Tibial nerve (tissue), 4 donors: ENCODE measurements around the gene CAMK2G. TPM values are rescaled to one million over a fixed set of nuclear protein-coding genes. Genes with fewer than 3 reads are reported as not detected.

Experiments used
- DNase-seq, 2 donors: peaks; one replicate each; pipeline ENCODE4 v3.0.0-alpha.2; 2019; ENCODE audit warnings: low spot score in 2 of 2
- H3K27ac ChIP-seq, 4 donors: fragments of 200-600 bp; sonication (generic) in 3 of 4; one replicate each; pipeline ENCODE4 v1.5.1; 2017 to 2019; ENCODE audit warnings: mild to moderate bottlenecking in 1 of 4
- H3K27me3 ChIP-seq, 2 donors: fragments of 200-600 bp; sonication (generic) in 1 of 2; one replicate each; pipeline versions ENCODE4 v1.5.1 to v1.6.0; 2017 to 2019
- H3K36me3 ChIP-seq, 3 donors: fragments of 200-600 bp; sonication (generic); one replicate each; pipeline ENCODE4 v1.5.1; 2018 to 2019
- H3K4me1 ChIP-seq, 4 donors: fragments of 200-600 bp; sonication (generic) in 3 of 4; one replicate each; pipeline ENCODE4 v1.5.1; 2017 to 2019
- H3K4me3 ChIP-seq, 4 donors: fragments of 200-600 bp; sonication (generic) in 3 of 4; one replicate each; pipeline ENCODE4 v1.5.1; 2017 to 2019; ENCODE audit warnings: mild to moderate bottlenecking in 1 of 4, moderate library complexity in 1 of 4
- H3K9me3 ChIP-seq, 4 donors: fragments of 200-600 bp; sonication (generic) in 3 of 4; one replicate each; pipeline ENCODE4 v1.5.1; 2017 to 2019
- EP300 ChIP-seq, 2 donors: sonication (generic); formaldehyde crosslinking; IDR thresholded peaks; one replicate each; pipeline ENCODE4 v1.6.1; 2017; ENCODE audit warnings: antibody characterized with exemption in 2 of 2, mild to moderate bottlenecking in 1 of 2
- POLR2A ChIP-seq, 2 donors: fragments of 450-650 bp; IDR thresholded peaks; one replicate each; pipeline ENCODE4 v1.6.1; 2017; ENCODE audit warnings: antibody characterized with exemption in 2 of 2, mild to moderate bottlenecking in 2 of 2, moderate library complexity in 2 of 2
- WGBS, 2 donors: methylation state at CpG; one replicate each; pipeline ENCODE4 v1.1.5; 2018; 5-methylcytosine and 5-hydroxymethylcytosine counted together
- total RNA-seq, 4 donors: library from RNA; depleted of rRNA; stranded (reverse); fragments of >200 nt; gene quantifications; one replicate each; pipeline ENCODE4 v1.1.0, GENCODE V29; 2016
- TF ChIP-seq, protein P1 (sequence below), 5 experiments: fragments of 200-600 bp in 3 of 5; fragments of 450-650 bp in 2 of 5; sonication (generic) in 3 of 5; IDR thresholded peaks; one replicate each; pipeline ENCODE4 v1.5.1; 2016 to 2019; ENCODE audit warnings: antibody characterized with exemption in 5 of 5, mild to moderate bottlenecking in 3 of 5, moderate library complexity in 2 of 5

Gene CAMK2G
- total RNA-seq, 4 donors from 2014 or later: 26.4 to 43.5 (median 35.1) TPM

DNA sequence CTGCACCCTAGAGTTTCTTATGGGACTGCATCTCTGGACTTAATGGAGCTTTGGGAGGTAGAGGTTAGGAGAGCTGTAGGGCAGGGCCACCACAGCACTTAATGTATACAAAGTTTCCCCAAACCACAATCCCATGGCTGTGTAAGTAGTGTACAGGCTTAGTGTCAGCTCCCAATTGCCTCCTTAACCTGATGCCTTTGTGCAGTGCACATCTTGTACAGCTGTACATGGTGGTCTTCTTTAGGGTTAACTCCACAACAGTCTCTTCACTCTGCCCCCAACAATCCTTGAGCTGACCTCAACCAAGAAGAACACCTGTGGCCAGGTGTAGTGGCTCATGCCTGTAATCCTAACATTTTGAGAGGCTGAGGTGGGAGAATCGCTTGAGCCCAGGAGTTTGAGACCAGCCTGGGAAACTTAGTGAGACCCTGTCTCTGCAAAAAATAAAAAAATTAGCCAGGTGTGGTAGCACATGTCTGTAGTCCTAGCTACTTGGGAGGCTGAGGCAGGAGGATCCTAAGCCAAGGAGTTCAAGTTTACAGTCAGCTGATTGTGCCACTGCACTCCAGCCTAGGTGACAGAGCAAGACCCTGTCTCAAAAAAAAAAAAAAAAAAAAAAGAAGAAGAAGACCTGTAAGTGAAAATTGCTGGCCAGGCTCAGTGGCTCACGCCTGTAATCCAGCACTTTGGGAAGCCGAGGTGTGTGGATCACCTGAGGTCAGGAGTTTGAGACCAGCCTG lies 43.4 kb upstream of the CAMK2G start:
- no peak overlapping the region for H3K4me3 ChIP-seq
- no peaks in the 10 kb centered on the region for H3K27me3 ChIP-seq
- H3K4me1 ChIP-seq: peaks cover 0 to 28% (median 7%) of the 10 kb centered on the region in 4 donors
- no peaks in the 10 kb centered on the region for H3K9me3 ChIP-seq
- TF ChIP-seq, protein P1, sequence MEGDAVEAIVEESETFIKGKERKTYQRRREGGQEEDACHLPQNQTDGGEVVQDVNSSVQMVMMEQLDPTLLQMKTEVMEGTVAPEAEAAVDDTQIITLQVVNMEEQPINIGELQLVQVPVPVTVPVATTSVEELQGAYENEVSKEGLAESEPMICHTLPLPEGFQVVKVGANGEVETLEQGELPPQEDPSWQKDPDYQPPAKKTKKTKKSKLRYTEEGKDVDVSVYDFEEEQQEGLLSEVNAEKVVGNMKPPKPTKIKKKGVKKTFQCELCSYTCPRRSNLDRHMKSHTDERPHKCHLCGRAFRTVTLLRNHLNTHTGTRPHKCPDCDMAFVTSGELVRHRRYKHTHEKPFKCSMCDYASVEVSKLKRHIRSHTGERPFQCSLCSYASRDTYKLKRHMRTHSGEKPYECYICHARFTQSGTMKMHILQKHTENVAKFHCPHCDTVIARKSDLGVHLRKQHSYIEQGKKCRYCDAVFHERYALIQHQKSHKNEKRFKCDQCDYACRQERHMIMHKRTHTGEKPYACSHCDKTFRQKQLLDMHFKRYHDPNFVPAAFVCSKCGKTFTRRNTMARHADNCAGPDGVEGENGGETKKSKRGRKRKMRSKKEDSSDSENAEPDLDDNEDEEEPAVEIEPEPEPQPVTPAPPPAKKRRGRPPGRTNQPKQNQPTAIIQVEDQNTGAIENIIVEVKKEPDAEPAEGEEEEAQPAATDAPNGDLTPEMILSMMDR (IDR thresholded peaks at IDR 0.05): no peak
- TF ChIP-seq POLR2A (IDR thresholded peaks at IDR 0.05): no peak
- TF ChIP-seq EP300 (IDR thresholded peaks at IDR 0.05): no peak
- peak overlapping the region in 3 of 4 donors; percentile 27 to 49 (median 34) for H3K27ac ChIP-seq
- WGBS, 2 donors: 93 to 100% methylated on average over 3 of the region's 3 CpGs
- no peaks in the 10 kb centered on the region for H3K36me3 ChIP-seq
- no peak for DNase-seq

DNA sequence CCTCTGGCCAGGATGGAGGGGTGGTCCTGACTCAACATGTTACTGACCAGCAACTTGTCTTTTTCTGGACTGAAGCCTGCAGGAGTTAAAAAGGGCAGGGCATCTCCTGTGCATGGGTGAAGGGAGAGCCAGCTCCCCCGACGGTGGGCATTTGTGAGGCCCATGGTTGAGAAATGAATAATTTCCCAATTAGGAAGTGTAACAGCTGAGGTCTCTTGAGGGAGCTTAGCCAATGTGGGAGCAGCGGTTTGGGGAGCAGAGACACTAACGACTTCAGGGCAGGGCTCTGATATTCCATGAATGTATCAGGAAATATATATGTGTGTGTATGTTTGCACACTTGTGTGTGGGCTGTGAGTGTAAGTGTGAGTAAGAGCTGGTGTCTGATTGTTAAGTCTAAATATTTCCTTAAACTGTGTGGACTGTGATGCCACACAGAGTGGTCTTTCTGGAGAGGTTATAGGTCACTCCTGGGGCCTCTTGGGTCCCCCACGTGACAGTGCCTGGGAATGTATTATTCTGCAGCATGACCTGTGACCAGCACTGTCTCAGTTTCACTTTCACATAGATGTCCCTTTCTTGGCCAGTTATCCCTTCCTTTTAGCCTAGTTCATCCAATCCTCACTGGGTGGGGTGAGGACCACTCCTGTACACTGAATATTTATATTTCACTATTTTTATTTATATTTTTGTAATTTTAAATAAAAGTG lies 42.6 kb upstream of the CAMK2G start:
- 20 to 37% methylated on average over 5 of the region's 5 CpGs for WGBS, 2 donors
- no peak for TF ChIP-seq EP300 (IDR thresholded peaks at IDR 0.05)
- TF ChIP-seq POLR2A (IDR thresholded peaks at IDR 0.05): no peak
- TF ChIP-seq, protein P1 (IDR thresholded peaks at IDR 0.05): no peak
- Histone ChIP-seq H3K27me3 (peaks cover 0 to 5% of the 10 kb centered on the region in 2 donors), H3K4me1 (peaks cover 0 to 35% (median 8%) of the 10 kb centered on the region in 4 donors), H3K27ac (peak overlapping the region in 3 of 4 donors; percentile 27 to 49 (median 34)), H3K4me3 (no peak overlapping the region), H3K36me3 (no peaks in the 10 kb centered on the region), H3K9me3 (no peaks in the 10 kb centered on the region)
- DNase-seq: no peak

DNA sequence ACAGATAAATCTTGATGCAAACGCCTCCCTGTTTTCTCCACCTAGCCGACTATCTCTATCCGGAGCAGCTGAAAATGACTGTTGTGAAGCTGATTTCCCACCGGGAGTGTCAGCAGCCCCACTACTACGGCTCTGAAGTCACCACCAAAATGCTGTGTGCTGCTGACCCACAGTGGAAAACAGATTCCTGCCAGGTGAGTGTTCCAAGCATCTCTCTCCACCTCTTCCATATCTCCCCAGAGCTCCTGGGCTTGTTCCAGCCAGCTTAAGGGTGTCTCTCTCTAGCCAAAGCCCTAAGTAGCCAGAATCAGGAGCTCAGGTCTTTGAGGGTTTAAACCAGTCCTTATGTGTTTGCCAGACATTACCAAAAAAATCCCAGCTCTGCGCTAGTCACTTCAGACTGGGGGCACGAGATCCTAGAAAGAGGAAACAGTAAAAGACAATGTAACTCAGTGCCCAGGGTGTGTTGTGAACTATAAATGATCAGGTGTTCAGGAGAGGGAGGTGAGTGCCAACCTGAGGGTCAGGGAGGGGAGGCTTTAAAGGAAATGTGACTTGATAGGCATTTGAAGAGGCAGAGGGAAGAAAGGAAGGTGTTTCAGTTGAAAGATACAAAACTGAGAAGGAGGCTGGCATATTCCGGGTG lies 41.0 kb upstream of the CAMK2G start:
- no peak for DNase-seq
- Histone ChIP-seq H3K4me1 (peaks cover 0 to 51% (median 16%) of the 10 kb centered on the region in 4 donors), H3K9me3 (no peaks in the 10 kb centered on the region), H3K36me3 (no peaks in the 10 kb centered on the region), H3K27ac (peak overlapping the region in 2 of 4 donors; percentile 31 to 70), H3K27me3 (peaks cover 0 to 8% of the 10 kb centered on the region in 2 donors), H3K4me3 (no peak overlapping the region)
- TF ChIP-seq EP300 (IDR thresholded peaks at IDR 0.05) (no peak), POLR2A (IDR thresholded peaks at IDR 0.05) (no peak)
- TF ChIP-seq, protein P1 (IDR thresholded peaks at IDR 0.05): no peak
- 66 to 71% methylated on average over 8 of the region's 8 CpGs for WGBS, 2 donors

DNA sequence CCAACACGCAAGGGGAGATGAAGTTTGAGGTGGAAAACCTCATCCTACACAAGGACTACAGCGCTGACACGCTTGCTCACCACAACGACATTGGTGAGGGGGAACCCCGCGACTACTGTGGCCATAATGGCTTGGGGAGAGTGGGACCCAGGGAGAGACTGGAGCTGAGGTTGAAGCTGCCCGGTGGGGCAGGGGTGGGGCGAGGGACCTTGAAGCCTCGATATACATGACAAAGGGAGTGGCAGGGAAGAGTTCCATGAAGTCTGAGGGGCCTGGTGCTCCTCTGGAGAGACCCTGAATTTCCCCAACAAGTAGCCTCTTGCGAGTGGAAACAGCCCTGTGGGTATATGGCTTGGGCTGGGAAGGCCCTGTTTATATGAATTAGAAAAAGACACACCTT lies 39.7 kb upstream of the CAMK2G start:
- no peaks in the 10 kb centered on the region for H3K36me3 ChIP-seq
- no peak overlapping the region for H3K4me3 ChIP-seq
- WGBS, 2 donors: 81 to 90% methylated on average over 10 of the region's 10 CpGs
- no peak for DNase-seq
- TF ChIP-seq EP300 (IDR thresholded peaks at IDR 0.05) (no peak), POLR2A (IDR thresholded peaks at IDR 0.05) (no peak)
- TF ChIP-seq, protein P1 (IDR thresholded peaks at IDR 0.05): no peak
- peaks cover 0 to 8% of the 10 kb centered on the region in 2 donors for H3K27me3 ChIP-seq
- H3K9me3 ChIP-seq: no peaks in the 10 kb centered on the region
- H3K4me1 ChIP-seq: peaks cover 0 to 53% (median 20%) of the 10 kb centered on the region in 4 donors
- no peak overlapping the region for H3K27ac ChIP-seq
